Renal cortex interstitium (tissue), 15 donors: ENCODE results near the gene TMCO4. TPM values are rescaled to one million over a fixed set of nuclear protein-coding genes. Genes with fewer than 3 reads are reported as not detected.
"Not testable (repeated sequence)": the region's sequence is repeated elsewhere in the genome, so short reads cannot be mapped to it uniquely, and the experiment has no call there.

Experiments
- DNase-seq, 11 donors: peaks; one replicate each; pipeline ENCODE4 v3.0.0-alpha.2; 2013; ENCODE audit warnings: low read depth in 9 of 11, low spot score in 4 of 11; ENCODE audit errors: extremely low read depth in 1 of 11
- long read RNA-seq, 16 experiments: transcript quantifications; one replicate each; lab custom pipeline, GENCODE V29; 2026
- polyA plus RNA-seq, 3 donors: library from polyadenylated mRNA; unstranded; fragments of 120-200 nt; gene quantifications; one replicate each; pipeline ENCODE4 v1.2.1, GENCODE V29; 2013; ENCODE audit not compliant: insufficient read length in 3 of 3

Gene TMCO4
- polyA plus RNA-seq: 10 to 100 TPM; 13.9 to 20.7 (median 18.0) TPM
- long read RNA-seq, donor 1: 0 reads
- long read RNA-seq, donor 2, partial matches to known transcripts: 0 of 1 reads
- long read RNA-seq, donor 2, other reads (novel, unspliced or antisense): 0 of 1 reads
- long read RNA-seq, donor 3: 0 reads
- long read RNA-seq, donor 4: 0 reads
- long read RNA-seq, donor 5: 0 reads
- long read RNA-seq, donor 6: 0 reads
- long read RNA-seq, donor 7, partial matches to known transcripts: 0 of 1 reads
- long read RNA-seq, donor 7, other reads (novel, unspliced or antisense): 0 of 1 reads
- long read RNA-seq, donor 8, partial matches to known transcripts: 0 of 1 reads
- long read RNA-seq, donor 8, other reads (novel, unspliced or antisense): 0 of 1 reads
- long read RNA-seq, donor 9: 0 reads
- long read RNA-seq, donor 10: 0 reads
- long read RNA-seq, donor 11: 0 reads
- long read RNA-seq, donor 12: 0 reads
- long read RNA-seq, donor 13: 0 reads
- long read RNA-seq, donor 14: 0 reads
- long read RNA-seq, donor 15, partial matches to known transcripts: 10 of 10 reads
- long read RNA-seq, donor 15, other reads (novel, unspliced or antisense): 0 of 10 reads
- long read RNA-seq, donor 16, partial matches to known transcripts: 0 of 2 reads
- long read RNA-seq, donor 16, other reads (novel, unspliced or antisense): 0 of 2 reads

DNA sequence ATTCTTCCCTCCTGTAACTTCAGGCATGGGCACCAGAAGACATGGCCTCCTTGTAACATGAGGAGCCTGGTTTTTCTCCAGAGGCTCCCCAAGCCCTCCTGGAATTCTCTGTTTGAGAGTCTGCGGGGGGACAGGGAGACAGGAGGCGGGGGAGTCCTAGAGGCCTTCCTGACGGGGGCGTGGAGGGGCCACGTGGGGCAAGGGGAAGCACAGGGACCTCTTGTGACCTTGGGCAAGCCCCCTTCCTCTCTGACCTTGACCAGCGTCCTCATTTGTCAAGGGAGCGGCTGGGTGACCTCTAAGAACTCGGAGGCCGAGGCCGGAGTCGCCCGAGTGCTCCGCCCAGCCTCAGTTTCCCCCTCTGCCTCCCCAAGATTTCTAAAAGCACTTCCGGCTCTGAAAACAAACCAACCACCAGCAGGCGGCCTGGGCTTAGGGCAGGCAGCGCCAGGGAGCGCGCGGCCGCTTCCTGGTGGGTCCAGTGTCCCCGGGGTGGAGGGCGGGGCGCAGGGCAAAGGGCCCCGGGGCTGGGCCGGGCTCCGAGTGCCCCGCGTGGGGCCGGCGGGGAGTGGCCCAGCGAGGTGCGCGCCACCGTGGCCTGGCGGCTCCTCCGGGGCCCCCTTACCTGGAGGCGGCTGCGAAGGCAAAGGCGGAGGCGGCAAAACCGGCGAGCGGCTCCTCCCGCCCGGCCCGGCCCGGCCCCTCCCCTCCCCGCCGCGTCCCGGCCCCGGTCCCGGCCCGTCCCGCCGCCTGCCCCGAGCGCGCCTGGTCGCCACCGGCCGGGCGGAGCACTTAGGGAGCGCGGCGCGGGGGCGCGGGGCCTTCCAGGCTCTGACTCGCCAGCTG, at the start of gene TMCO4:
TMCO4 (minus strand) TSS at position 687 of the 846 bp plus-strand sequence. CDS start 19,158 bp downstream, outside the sequence.
- DNase-seq: peak in 1 of 11 donors; percentile 48

GRCh38 chr1:19849307-19849706, 49.6 kb upstream of the TMCO4 start:
- DNase-seq: not testable (repeated sequence)

DNA sequence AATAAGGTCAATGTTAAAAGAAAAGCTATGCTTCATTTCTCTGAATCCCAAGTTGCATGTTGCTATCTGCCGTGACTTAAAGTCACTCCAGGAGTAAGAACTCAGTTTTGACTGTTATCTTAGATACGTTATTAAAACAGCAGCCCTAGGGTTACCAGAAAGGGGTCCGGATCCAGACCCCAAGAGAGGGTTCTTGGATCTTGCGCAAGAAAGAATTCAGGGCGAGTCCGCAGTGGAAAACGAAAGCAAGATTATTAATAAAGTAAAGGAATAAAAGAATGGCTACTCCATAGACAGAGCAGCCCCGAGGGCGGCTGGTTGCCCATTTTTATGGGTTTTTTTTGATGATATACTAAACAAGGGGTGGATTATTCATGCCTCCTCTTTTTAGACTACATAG, 47.6 kb upstream of the TMCO4 start:
- not testable (repeated sequence) for DNase-seq

GRCh38 chr1:19846338-19846737, 46.6 kb upstream of the TMCO4 start:
- no peak for DNase-seq

DNA sequence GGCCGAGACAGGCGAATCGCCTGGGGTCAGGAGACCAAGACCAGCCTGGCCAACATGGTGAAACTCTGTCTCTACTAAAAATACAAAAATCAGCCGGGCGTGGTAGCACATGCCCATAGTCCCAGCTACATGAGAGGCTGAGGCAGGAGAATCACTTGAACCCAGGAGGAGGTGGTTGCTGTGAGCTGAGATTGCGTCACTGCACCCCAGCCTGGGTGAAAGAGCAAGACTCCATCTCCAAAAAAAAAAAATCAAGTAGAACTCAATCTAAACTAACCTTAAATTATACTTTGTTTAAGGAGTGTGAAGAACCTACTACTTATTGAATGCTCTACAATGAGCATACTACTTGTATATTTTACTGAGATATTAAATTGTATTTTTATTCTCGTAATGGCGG, 45.8 kb upstream of the TMCO4 start:
- DNase-seq: no peak

DNA sequence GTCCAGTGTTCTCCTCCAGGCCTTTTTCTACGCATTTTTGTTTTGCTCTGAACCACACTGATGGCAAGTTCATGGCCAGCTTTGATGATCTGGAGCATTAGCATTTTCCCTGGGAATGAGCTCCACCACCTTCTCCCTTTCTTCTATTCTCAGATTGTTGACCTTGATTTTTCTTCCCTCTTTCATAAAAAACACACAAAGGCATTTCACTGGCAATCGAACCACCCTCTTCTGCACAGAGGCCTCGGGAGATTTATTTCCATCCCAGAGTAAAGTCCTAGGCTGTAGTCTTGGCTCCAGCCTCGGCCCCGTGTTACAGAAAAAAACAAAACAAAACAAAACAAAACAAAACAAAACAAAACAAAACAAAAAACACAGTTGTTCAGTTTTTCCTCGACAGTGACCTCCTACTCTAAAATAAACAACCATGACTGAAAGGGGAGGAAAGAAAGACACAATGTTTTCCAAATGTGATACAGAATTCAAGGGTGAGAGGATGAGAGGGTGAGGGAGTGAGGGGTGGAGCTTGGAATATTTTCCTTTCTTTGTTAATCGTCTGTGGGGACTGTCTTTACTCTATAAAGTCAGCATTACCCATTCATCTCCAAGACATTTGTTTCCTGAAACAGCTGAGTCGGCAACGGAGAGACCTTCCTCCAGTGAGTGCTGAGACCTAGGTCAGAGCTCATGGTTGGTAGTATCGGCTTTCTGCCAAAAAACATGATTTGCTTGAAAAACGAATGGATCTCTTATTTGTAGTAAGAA, 45.2 kb upstream of the TMCO4 start:
- peak in 7 of 11 donors; percentile 13 to 51 (median 31) for DNase-seq

DNA sequence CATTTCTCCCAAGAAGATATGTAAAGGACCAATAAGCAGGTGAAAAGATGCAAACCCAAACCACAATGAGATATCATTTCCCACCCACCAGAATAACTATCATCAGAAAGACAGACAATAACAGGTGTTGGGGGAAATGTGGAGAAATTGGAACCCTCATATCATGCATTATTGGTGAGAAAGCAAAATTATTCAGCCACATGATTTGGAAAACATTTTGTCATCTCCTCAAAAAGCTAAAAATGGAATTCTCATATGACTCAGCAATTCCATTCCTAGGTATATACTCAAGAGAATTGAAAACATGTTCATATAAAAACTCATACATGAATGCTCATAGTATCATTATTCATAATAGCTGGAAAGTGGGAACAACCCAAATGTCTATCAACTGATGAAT, 40.5 kb upstream of the TMCO4 start:
- DNase-seq: no peak

DNA sequence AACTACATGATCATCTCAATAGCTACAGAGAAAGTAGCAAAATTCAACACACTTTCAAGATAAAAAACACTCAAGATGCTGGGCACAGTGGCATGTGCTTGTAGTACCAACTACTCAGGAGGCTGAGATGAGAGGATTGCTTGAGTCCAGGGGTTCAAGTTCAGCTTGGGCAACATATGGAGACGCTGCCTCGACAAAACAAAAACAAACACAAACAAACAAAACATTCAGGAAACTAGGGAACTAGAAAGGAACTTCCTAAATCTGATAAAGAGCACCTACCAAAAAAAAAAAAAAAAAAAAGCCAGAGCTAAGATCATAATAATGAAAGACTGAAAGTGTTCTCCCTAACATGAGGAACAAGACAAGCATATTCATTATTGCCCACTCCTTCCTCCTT, 38.1 kb upstream of the TMCO4 start:
- no peak for DNase-seq

DNA sequence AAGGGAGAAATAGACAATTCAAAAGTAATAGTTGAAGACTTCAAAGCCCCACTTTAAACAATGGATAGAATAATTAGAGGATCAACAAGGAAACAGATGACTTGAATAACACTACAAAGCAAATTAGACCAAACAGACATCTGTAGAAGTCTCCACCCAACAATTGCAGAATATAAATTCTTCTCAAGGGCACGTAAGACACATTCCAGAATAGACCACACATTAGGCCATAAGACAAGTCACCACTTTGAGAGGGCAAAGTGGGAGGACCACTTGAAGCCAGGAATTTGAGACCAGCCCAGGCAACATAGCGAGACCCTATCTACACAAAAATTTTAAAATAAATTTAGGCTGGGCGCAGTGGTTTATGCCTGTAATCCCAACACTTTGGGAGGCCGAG, 35.9 kb upstream of the TMCO4 start:
- no peak for DNase-seq

GRCh38 chr1:19831441-19831840, 31.7 kb upstream of the TMCO4 start:
- no peak for DNase-seq

DNA sequence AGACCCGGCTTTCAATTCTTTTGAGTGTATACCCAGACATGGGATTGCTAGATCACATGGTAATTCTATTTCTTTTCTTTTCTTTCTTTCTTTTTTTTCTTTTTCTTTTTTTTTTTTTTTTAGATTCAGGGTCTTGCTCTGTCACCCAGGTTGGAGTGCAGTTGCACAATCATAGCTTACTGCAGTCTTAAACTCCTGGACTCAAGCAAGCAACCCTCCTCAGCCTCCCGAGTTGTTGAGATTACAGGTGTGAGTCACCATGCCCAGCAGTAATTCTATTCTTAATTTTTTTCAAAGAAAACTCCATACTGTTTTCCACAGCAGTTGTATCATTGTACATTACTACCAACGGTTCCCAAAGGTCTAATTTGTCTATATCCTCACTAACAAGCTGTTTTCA, 28.8 kb upstream of the TMCO4 start:
- no peak for DNase-seq

- no peak for DNase-seq
These were observed 25.6 kb upstream of the TMCO4 start for GRCh38 chr1:19825298-19825697.

DNA sequence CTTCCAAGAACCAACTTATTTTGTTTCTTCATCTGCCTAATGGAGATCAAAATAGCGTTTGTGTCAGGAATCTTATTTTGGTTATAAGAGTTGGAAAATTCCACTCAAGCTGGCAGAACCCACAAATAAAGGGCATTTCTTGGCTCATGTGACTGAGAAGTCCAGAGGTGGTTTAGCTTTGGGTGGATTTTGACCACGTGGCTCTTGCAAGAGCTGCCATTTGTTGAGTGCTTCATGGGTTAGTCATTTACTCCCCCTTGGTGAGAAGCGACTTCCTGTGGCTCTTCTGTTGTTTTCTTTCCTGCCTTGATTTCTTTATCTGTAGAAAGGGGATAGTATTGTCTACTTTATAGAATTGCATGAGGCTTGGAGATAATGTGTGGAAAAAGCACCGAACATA, 24.8 kb upstream of the TMCO4 start:
- no peak for DNase-seq

DNA sequence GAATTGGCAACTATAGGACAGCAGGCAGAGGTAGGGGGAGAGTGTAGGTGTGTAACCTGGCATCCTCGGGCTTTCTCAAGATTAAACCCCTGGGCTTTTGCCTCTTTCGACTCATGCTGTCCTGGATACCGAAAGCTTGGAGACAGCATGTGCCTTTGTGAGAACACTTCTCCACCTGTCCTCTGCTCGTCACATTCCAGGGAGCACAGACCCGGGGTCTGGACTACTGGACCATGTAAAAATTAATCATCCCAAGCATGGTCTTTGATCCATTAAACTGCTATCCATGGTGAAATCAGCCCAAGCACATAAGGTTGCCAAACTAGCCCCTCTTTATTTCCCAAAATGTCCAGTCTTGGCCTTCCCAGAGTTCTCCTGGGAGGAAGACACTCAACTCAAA, 24.3 kb upstream of the TMCO4 start:
- no peak for DNase-seq

GRCh38 chr1:19819701-19820100, 20.0 kb upstream of the TMCO4 start:
- no peak for DNase-seq

DNA sequence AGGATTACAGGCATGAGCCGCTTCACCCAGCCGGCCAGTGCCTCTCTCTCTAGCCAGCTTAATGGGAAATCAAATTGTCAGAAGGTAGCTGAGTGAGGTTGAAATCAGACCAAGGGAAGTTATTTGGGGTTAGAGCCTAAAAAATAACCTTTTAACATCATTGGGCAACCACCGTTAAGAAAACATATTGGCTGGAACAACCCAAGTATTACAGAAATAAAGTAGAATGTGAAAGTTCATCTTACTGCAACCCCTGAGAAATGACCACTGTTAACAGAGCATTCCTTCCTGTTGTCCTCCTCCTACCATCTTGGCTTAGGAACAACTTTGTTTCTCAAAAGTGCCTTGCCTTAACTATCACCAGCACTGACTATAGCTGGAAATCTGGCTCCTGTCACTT, 18.6 kb upstream of the TMCO4 start:
- no peak for DNase-seq

- no peak for DNase-seq
These were observed 17.4 kb upstream of the TMCO4 start for GRCh38 chr1:19817160-19817559.

DNA sequence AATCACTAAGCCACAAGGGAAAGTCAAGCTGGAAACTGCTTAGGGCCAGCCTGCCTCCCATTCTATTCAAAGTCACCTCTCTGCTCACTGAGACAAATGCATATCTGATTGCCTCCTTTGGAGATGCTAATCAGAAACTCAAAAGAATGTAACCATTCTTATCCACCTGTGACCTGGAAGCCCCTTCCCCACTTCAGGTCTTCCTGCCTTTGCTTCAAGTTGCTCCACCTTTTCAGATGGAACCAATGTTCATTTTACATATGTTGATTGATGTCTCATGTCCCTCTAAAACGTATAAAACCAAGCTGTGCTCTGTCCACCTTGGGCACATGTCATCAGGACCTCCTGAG, 17.0 kb upstream of the TMCO4 start:
- DNase-seq: not testable (repeated sequence)
